H1 (cell line): ENCODE results near the gene UNC119. TPM values are rescaled to one million over a fixed set of nuclear protein-coding genes. Genes with fewer than 3 reads are reported as not detected.

Source experiments
- CTCF ChIA-PET: fragments of 300-600 bp; sonication (Branson Sonifier 250); formaldehyde crosslinking; loops from one replicate; lab custom pipeline; 2021; ENCODE audit not compliant: partially characterized antibody; lab: Charles Lee
- POLR2A ChIA-PET: fragments of 300-600 bp; sonication (Branson Sonifier 250); formaldehyde crosslinking; loops from one replicate; lab custom pipeline; 2021; ENCODE audit warnings: inconsistent platforms; ENCODE audit not compliant: partially characterized antibody; lab: Charles Lee
- DNase-seq, 2 experiments: peaks; one replicate each; pipeline versions ENCODE4 v3.0.0 to v3.0.0-alpha.2; 2010 to 2022; ENCODE audit warnings: low spot score in 2 of 2, low read depth in 1 of 2, mixed read lengths in 1 of 2
- FAIRE-seq: peaks from 2 replicates; lab custom pipeline; 2011; peaks lifted over from hg19 to GRCh38; lab: Jason Lieb, UNC
- H2AFZ ChIP-seq: 2 replicates; pipeline ENCODE4 v1.8.1; 2012; ENCODE audit warnings: low read length, inconsistent platforms
- H2AK5ac ChIP-seq: 2 replicates; pipeline ENCODE4 v1.6.1; 2013; ENCODE audit warnings: low read depth, low read length
- H2BK120ac ChIP-seq: replicated peaks from 2 replicates; pipeline ENCODE3; 2013; ENCODE audit warnings: low read depth, low read length, inconsistent platforms
- H2BK12ac ChIP-seq: 2 replicates; pipeline ENCODE4 v1.6.1; 2013; ENCODE audit warnings: low read depth, low read length
- H2BK15ac ChIP-seq: 2 replicates; pipeline ENCODE4 v1.6.1; 2013; ENCODE audit warnings: low read length
- H2BK20ac ChIP-seq: 2 replicates; pipeline ENCODE4 v1.6.1; 2013; ENCODE audit warnings: low read length
- H2BK5ac ChIP-seq: 2 replicates; pipeline ENCODE4 v1.6.1; 2013; ENCODE audit warnings: low read depth, low read length
- H3K14ac ChIP-seq: 2 replicates; pipeline ENCODE4 v1.6.1; 2013; ENCODE audit warnings: inconsistent platforms; ENCODE audit not compliant: insufficient read length
- H3K18ac ChIP-seq: 2 replicates; pipeline ENCODE4 v1.6.1; 2013; ENCODE audit warnings: low read length; ENCODE audit errors: extremely low read depth
- H3K23ac ChIP-seq: 2 replicates; pipeline ENCODE4 v1.6.1; 2013; ENCODE audit warnings: inconsistent platforms; ENCODE audit not compliant: insufficient read length
- H3K23me2 ChIP-seq: 2 replicates; pipeline ENCODE4 v1.6.1; 2013; ENCODE audit warnings: low read depth, low read length
- H3K27ac ChIP-seq: 2 replicates; pipeline ENCODE4 v1.6.1; 2011; ENCODE audit warnings: low read depth, low read length, inconsistent platforms
- H3K27me3 ChIP-seq, 4 experiments: replicated peaks in 1 of 4; 1 replicate in 1 of 4; 2 replicates in 3 of 4; pipeline versions ENCODE4 v1.6.1 to v1.8.1; 2011 to 2013; ENCODE audit warnings: low read length in 3 of 4, mild to moderate bottlenecking in 3 of 4, inconsistent platforms in 2 of 4, mixed read lengths in 2 of 4, moderate library complexity in 1 of 4; ENCODE audit not compliant: control insufficient read depth in 3 of 4, insufficient read depth in 3 of 4; ENCODE audit errors: extremely low read depth in 1 of 4
- H3K36me3 ChIP-seq, 4 experiments: 2 replicates each; pipeline versions ENCODE4 v1.6.1 to v1.8.1; 2011 to 2013; ENCODE audit warnings: mild to moderate bottlenecking in 4 of 4, low read length in 3 of 4, moderate library complexity in 2 of 4, control low read depth in 1 of 4, inconsistent platforms in 1 of 4; ENCODE audit not compliant: insufficient read depth in 4 of 4, control insufficient read depth in 2 of 4
- H3K4ac ChIP-seq: replicated peaks from 2 replicates; pipeline ENCODE3; 2013; ENCODE audit warnings: low read length, low read depth, mixed read lengths, inconsistent platforms; ENCODE audit not compliant: insufficient read length
- H3K4me1 ChIP-seq, 4 experiments: replicated peaks in 1 of 4; 1 replicate in 1 of 4; 2 replicates in 3 of 4; pipeline versions ENCODE4 v1.6.1 to v1.8.1; 2011 to 2013; ENCODE audit warnings: low read length in 3 of 4, inconsistent platforms in 2 of 4, mixed read lengths in 1 of 4; ENCODE audit not compliant: insufficient read depth in 4 of 4, control insufficient read depth in 3 of 4
- H3K4me2 ChIP-seq, 2 experiments: 2 replicates each; pipeline versions ENCODE4 v1.6.1 to v1.8.1; 2011 to 2013; ENCODE audit warnings: low read depth in 2 of 2, low read length in 2 of 2, control low read depth in 1 of 2, inconsistent platforms in 1 of 2, mild to moderate bottlenecking in 1 of 2; ENCODE audit not compliant: insufficient read depth in 1 of 2
- H3K4me3 ChIP-seq, 4 experiments: fragments of 200-600, 300-600 bp in 1 of 4; sonication (generic), shearing (Covaris generic), sonication (Bioruptor Twin) in 1 of 4; 2 replicates each; pipeline versions ENCODE4 v1.5.1 to v1.8.1; 2011 to 2016; ENCODE audit warnings: low read length in 4 of 4, low read depth in 3 of 4, control low read depth in 2 of 4, inconsistent platforms in 2 of 4, mild to moderate bottlenecking in 2 of 4, mixed read lengths in 1 of 4, moderate library complexity in 1 of 4; ENCODE audit not compliant: insufficient read depth in 2 of 4; ENCODE audit errors: extremely low read depth in 1 of 4
- H3K56ac ChIP-seq: replicated peaks from 2 replicates; pipeline ENCODE3; 2013; ENCODE audit warnings: low read depth, mild to moderate bottlenecking, mixed read lengths, low read length, inconsistent platforms; ENCODE audit not compliant: insufficient read length
- H3K79me1 ChIP-seq: 2 replicates; pipeline ENCODE4 v1.6.1; 2013; ENCODE audit warnings: low read depth, low read length, control low read depth
- H3K79me2 ChIP-seq, 2 experiments: 2 replicates each; pipeline versions ENCODE4 v1.6.1 to v1.8.1; 2012 to 2013; ENCODE audit warnings: low read length in 2 of 2, mild to moderate bottlenecking in 2 of 2, inconsistent platforms in 1 of 2; ENCODE audit not compliant: insufficient read depth in 2 of 2, control insufficient read depth in 1 of 2
- H3K9ac ChIP-seq, 4 experiments: replicated peaks in 1 of 4; 1 replicate in 1 of 4; 2 replicates in 3 of 4; pipeline versions ENCODE4 v1.6.1 to v1.8.1; 2011 to 2013; ENCODE audit warnings: low read depth in 3 of 4, low read length in 3 of 4, control low read depth in 2 of 4, mild to moderate bottlenecking in 2 of 4, moderate library complexity in 2 of 4, inconsistent platforms in 1 of 4; ENCODE audit errors: extremely low read depth in 1 of 4
- H3K9me3 ChIP-seq, 2 experiments: 2 replicates each; pipeline versions ENCODE4 v1.6.1 to v1.8.1; 2012 to 2013; ENCODE audit warnings: mild to moderate bottlenecking in 2 of 2, moderate library complexity in 2 of 2, control low read depth in 1 of 2, inconsistent platforms in 1 of 2, low read depth in 1 of 2, low read length in 1 of 2, mixed read lengths in 1 of 2; ENCODE audit not compliant: insufficient read depth in 2 of 2
- H4K20me1 ChIP-seq, 2 experiments: replicated peaks in 1 of 2; 2 replicates each; pipeline versions ENCODE3 to v1.8.1; 2011 to 2013; ENCODE audit warnings: inconsistent platforms in 2 of 2, low read length in 2 of 2, mild to moderate bottlenecking in 1 of 2; ENCODE audit not compliant: insufficient read depth in 2 of 2, control insufficient read depth in 1 of 2
- H4K5ac ChIP-seq: 2 replicates; pipeline ENCODE4 v1.6.1; 2013; ENCODE audit warnings: low read length, low read depth, mixed read lengths, inconsistent platforms; ENCODE audit not compliant: insufficient read length
- H4K8ac ChIP-seq: 2 replicates; pipeline ENCODE4 v1.8.0; 2013; ENCODE audit warnings: mild to moderate bottlenecking, moderate library complexity, low read length, inconsistent platforms; ENCODE audit not compliant: insufficient read depth; ENCODE audit errors: extremely low read depth
- H4K91ac ChIP-seq: replicated peaks from 2 replicates; pipeline ENCODE3; 2013; ENCODE audit warnings: low read length, mixed read lengths, inconsistent platforms; ENCODE audit not compliant: insufficient read length
- RAD21 ChIP-seq, 2 experiments: IDR thresholded peaks in 1 of 2; conservative IDR thresholded peaks in 1 of 2; 2 replicates each; pipeline ENCODE4 v1.6.1; 2011; ENCODE audit warnings: low read depth in 2 of 2, low read length in 2 of 2, improper control_type of control experiment in 1 of 2, inconsistent platforms in 1 of 2, mild to moderate bottlenecking in 1 of 2, moderate library complexity in 1 of 2
- WGBS, 2 experiments: shearing (Covaris generic) in 1 of 2; methylation state at CpG; one replicate each; pipeline versions ENCODE4 v1.1.6 to v1.1.7; 2013 to 2015; ENCODE audit warnings: low lambda C conversion rate in 2 of 2, mixed read lengths in 2 of 2, inconsistent platforms in 1 of 2, low coverage in 1 of 2, missing lambda C conversion rate in 1 of 2; ENCODE audit not compliant: insufficient replicate concordance in 2 of 2, insufficient coverage in 1 of 2, insufficient read length in 1 of 2; ENCODE audit errors: extremely low coverage in 1 of 2, missing lambda C conversion rate in 1 of 2; 5-methylcytosine and 5-hydroxymethylcytosine counted together
- polyA plus RNA-seq, 7 experiments: library from polyadenylated mRNA; depleted of rRNA in 3 of 7; stranded (reverse) in 5 of 7; unstranded in 2 of 7; fragments of >200 nt in 5 of 7; fragments of 200-250 nt in 2 of 7; gene quantifications; 1 replicate in 5 of 7; 2 replicates in 1 of 7; 4 replicates in 1 of 7; pipeline versions ENCODE4 v1.2.1 to v1.2.3, GENCODE V29; 2011 to 2013; ENCODE audit warnings: missing spikeins in 2 of 7, mixed read lengths in 2 of 7
- total RNA-seq: library from RNA; stranded (reverse); fragmentation: NEBNext Ultra II Directional; extraction: Animal tissue kit (Norgen Biotek cat#: 25700); gene quantifications from 2 replicates; pipeline ENCODE4 v1.2.1, GENCODE V29; 2021
- TF ChIP-seq, protein P1 (sequence below), 3 experiments: IDR thresholded peaks; 1 replicate in 2 of 3; 2 replicates in 1 of 3; pipeline versions ENCODE4 v1.5.1 to v1.6.1; 2011; ENCODE audit warnings: low read length in 3 of 3, mild to moderate bottlenecking in 3 of 3, inconsistent platforms in 2 of 3, low read depth in 1 of 3, moderate library complexity in 1 of 3; ENCODE audit not compliant: insufficient read depth in 1 of 3; ENCODE audit errors: control extremely low read depth in 1 of 3
- TF ChIP-seq, protein P2 (sequence below): IDR thresholded peaks from 2 replicates; pipeline ENCODE4 v1.6.1; 2012; ENCODE audit warnings: inconsistent platforms

Gene UNC119
- total and polyA plus RNA-seq, 2 of the 8 experiments (the other 6 are each of a cell fraction or from before 2014, with no cell fraction given), result 43.5 to 94.4 TPM

DNA sequence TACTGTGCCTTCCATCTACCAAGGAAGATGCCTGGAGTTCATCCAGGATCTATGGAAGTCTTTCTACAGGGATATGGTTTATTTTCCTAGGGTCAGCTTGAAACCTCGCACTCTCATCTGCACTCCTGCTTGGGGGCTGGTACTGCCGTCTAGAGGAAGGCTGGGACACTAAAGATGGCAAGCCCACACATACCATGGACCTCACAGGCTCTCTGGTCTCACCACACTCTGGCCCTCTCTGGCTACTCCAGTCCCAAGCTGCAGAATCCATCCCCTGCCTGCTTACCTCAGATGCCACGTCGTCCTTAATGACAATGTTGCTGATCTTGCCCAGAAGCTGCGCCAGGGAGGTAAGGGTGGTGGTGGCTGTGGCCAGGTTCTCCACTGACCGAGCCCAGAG, 2.1 kb upstream of the UNC119 start:
- 88% methylated on average over 6 of the region's 6 CpGs; no CpG with 5 or more reads in 1 of the 2 experiments for WGBS, 2 experiments

More for the DNA sequence above, 2.1 kb upstream of the UNC119 start:
- TF ChIP-seq, protein P1, sequence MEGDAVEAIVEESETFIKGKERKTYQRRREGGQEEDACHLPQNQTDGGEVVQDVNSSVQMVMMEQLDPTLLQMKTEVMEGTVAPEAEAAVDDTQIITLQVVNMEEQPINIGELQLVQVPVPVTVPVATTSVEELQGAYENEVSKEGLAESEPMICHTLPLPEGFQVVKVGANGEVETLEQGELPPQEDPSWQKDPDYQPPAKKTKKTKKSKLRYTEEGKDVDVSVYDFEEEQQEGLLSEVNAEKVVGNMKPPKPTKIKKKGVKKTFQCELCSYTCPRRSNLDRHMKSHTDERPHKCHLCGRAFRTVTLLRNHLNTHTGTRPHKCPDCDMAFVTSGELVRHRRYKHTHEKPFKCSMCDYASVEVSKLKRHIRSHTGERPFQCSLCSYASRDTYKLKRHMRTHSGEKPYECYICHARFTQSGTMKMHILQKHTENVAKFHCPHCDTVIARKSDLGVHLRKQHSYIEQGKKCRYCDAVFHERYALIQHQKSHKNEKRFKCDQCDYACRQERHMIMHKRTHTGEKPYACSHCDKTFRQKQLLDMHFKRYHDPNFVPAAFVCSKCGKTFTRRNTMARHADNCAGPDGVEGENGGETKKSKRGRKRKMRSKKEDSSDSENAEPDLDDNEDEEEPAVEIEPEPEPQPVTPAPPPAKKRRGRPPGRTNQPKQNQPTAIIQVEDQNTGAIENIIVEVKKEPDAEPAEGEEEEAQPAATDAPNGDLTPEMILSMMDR (IDR thresholded peaks at IDR 0.05; ENCODE audit: control extremely low read depth in 1 of 3, insufficient read depth in 1 of 3, low read depth in 1 of 3, low read length in 3 of 3), result peak; percentile 29 to 61 (median 42)
- TF ChIP-seq RAD21 (IDR thresholded peaks at IDR 0.05 in 1 of 2, conservative IDR thresholded peaks at IDR 0.05 in 1 of 2; ENCODE audit: low read depth in 2 of 2, low read length in 2 of 2), result peak; percentile 33 to 45; a peak in 3 of 4 replicates
- TF ChIP-seq, protein P2, sequence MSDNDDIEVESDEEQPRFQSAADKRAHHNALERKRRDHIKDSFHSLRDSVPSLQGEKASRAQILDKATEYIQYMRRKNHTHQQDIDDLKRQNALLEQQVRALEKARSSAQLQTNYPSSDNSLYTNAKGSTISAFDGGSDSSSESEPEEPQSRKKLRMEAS, result no peak
- Histone ChIP-seq H3K56ac (no peak overlapping the region), H3K23me2 (peaks cover 7% of the 10 kb centered on the region; the same call in 1 of the 2 replicates), H2BK5ac (no peak overlapping the region), H3K9me3 (no peaks in the 10 kb centered on the region), H3K79me1 (peaks cover 7% of the 10 kb centered on the region; the same call in 1 of the 2 replicates), H3K27me3 (no peaks in the 10 kb centered on the region; a peak in 1 of 7 replicates), H3K18ac (no peak overlapping the region), H3K23ac (no peak overlapping the region), H2BK20ac (no peak overlapping the region), H3K4me1 (peaks cover 0 to 10% (median 2%) of the 10 kb centered on the region in 4 experiments; a peak in 2 of 7 replicates), H3K4ac (no peak overlapping the region), H3K4me2 (no peak overlapping the region), H2BK120ac (no peak overlapping the region), H3K9ac (no peak overlapping the region), H2AFZ (no peak overlapping the region), H2BK15ac (no peak overlapping the region), H4K5ac (no peak overlapping the region), H3K36me3 (peaks cover 4 to 35% (median 12%) of the 10 kb centered on the region in 4 experiments), H2BK12ac (no peak overlapping the region), H4K91ac (no peak overlapping the region), H2AK5ac (no peak overlapping the region), H3K79me2 (peaks cover 0 to 10% of the 10 kb centered on the region in 2 experiments; a peak in 1 of 4 replicates), H4K8ac (no peak overlapping the region), H3K4me3 (no peak overlapping the region), H4K20me1 (peaks cover 2 to 7% of the 10 kb centered on the region in 2 experiments), H3K27ac (no peak overlapping the region), H3K14ac (no peak overlapping the region)
- DNase-seq (no peak), FAIRE-seq (no peak)
- CTCF ChIA-PET, result interaction anchor here (0.7 to 2.5 kb wide), 10 partner anchors 8 to 148 kb away, joined by 3 to 8 read pairs (median 4); no protein-coding TSS in a partner anchor
- POLR2A ChIA-PET, result interaction anchor here (0.8 to 2.4 kb wide), 3 partner anchors 21 to 23 kb away, joined by 3 to 7 read pairs (median 6); partner anchors contain the start of gene ALDOC
